HG03432 (cell line): ENCODE results near the gene TMEM18.

Experiments used
- ATAC-seq: cut with Tn5 transposase; IDR thresholded peaks from one replicate; pipeline ENCODE4 v1.9.1; 2021; ENCODE audit warnings: mild to moderate bottlenecking, moderate library complexity; ENCODE audit not compliant: unreplicated experiment

The TMEM18 gene

DNA sequence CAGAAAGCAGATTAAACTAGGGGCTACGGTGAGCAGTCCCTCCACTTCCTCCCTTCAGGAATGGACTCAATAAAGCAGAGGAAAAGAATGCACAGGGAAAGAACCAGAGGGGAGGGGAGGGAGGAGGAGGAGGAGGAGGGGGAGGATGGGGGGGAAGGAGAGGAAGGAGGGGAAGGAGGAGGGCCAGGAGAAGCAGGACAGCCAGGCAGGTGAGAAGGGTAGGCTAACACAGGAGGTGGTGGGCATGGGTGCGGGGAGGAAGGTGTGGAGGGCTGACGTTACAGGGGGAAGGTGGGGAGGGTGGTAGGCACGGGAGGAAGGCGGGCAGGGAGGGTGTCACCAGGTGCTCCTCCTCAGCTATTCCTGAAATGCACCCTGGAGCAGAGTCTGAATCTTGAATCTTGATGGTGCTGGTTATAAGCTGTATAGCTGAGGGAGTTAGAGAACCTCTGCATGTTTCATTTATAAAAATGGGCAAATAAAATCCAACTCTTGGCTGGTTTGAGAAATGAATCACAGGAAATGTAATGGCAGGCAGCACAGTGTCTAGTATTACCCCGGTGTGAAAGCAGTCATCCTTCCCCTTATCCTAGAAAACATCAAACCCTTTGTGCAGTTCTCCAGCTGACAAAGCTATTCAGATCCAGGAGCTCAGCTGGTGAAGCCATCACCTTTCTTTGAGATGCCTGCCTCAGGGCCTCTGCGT is 3.4 kb downstream of the TMEM18 start:
- ATAC-seq, result no peak

DNA sequence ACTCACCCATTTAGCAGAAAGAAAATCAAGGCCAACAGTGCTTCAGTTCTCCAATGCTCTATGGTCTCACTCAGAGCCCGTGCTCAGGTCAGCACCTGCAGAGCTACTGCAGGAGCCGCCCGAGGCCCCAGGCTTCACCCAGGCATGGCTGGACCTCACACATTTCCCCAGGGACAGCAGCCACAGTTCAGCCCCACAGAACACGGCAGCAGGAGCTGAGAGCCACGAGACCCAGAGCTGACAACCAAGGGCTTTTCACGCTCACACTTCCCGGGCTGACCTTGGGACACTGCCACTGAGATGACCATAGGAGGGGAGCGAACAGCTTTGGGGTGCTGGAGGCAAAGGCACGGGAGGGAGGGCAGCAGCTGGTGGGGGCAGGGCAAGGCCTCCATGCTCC is 4.2 kb downstream of the TMEM18 start:
- ATAC-seq, result no peak

GRCh38 chr2:672606-672905 is 4.7 kb downstream of the TMEM18 start:
- no peak for ATAC-seq

- ATAC-seq, result no peak
These were observed 5.2 kb downstream of the TMEM18 start for GRCh38 chr2:671787-672605.

DNA sequence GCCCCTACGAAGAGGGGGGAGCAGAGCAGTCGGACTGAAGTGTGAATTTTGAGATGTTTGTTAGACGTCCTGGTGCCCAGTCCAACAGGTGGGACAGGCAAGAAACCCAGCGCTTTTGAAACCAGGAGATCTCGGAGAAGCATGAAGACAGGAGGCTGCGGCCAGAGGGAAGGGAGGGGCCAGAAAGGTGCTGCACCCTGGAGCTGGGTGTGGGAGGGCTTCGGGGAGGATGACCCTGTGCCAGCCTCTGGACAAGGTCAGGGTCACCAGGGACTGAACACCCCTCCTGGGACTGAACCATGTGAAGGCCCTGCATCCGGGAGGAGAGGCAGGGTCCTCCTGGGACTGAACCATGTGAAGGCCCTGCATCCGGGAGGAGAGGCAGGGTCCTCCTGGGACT is 6.1 kb downstream of the TMEM18 start:
- ATAC-seq, result no peak

DNA sequence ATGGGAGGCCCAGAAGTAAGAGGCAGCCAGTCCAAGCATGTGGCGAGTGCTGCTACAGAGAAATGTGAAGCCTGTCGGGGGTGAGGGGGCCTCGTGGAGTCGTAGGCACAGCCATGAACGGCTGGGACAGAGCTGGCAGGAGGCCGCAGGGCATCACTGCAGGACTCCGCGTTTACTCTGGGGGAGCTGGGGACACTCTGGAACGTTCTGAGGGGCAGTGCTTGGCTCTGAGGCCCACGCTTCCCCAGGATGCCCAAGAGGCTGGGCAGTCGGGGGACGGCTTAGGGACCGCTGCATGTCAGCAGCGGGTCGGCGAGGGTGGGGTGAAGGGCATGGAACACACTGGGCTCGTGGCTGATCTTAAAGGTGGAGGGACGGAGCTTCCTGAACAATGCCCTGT is 6.6 kb downstream of the TMEM18 start:
- no peak for ATAC-seq

DNA sequence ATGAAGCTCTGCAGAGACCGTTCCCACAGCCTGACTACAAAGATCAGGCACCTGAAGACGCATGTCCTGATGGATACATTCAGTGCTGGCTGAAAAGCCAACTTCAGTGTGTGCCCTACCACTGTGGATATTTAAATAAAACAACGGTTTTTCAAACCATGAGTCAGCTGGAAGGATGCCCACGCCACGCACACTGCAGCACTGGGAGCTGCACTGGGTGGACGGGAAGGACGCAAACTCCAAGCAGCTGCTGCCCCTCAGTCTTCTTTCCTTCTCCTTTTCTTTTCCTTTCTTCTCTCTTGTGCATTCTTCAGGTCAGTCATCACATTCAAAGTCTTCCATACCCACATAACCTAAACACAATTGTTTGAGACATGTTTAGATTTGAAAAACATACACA is 7.9 kb downstream of the TMEM18 start:
- ATAC-seq, result no peak

GRCh38 chr2:668000-668398 is 9.2 kb downstream of the TMEM18 start:
- ATAC-seq, result no peak

GRCh38 chr2:667332-667999 is 9.7 kb downstream of the TMEM18 start:
- ATAC-seq, result no peak

- no peak for ATAC-seq
These were observed 10.8 kb downstream of the TMEM18 start for GRCh38 chr2:666441-666840.

GRCh38 chr2:665340-666073 is 11.7 kb downstream of the TMEM18 start:
- no peak for ATAC-seq

GRCh38 chr2:664063-664462 is 13.1 kb downstream of the TMEM18 start:
- ATAC-seq, result no peak

DNA sequence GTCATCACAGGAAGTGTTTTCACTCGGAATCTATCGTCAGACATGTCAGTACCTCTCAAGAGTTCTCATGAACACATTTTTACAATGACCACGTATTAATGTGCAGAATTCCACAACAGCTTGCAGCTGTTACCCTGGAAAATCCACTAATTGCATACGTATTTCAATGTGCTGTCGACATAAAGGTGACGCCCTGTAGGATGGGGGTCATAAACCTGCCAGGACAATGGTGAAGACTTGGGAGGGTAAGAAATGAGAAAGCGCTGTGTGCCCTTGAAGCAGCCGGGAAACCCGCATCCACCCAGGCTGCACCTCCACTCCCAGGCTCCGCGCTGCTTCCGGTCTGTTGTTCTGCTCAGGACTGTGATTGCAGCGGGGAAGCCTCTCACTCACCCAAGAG is 14.0 kb downstream of the TMEM18 start:
- no peak for ATAC-seq

- ATAC-seq, result no peak
These were observed 15.9 kb downstream of the TMEM18 start for GRCh38 chr2:661360-661635.

- no peak for ATAC-seq
These were observed 16.4 kb downstream of the TMEM18 start for GRCh38 chr2:660586-661359.

DNA sequence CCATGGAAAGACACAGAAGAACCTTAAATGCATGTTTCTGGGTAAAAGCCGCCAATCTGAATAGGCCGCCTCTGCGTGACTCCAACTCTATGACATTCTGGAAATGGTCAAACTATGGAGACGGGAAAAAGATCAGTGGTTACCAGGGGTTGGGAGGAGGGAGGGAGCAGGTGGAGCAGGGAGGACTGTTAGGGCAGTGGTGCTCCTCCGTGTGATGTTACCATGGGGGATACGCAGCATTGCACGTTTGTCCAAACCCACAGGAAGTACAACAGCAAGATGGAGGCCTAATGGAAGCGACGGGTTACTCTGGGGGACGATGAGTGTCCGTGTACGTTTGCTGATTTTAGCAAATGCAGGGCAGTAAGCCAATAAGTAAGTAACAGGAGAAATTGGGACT is 17.2 kb downstream of the TMEM18 start:
- ATAC-seq, result no peak

GRCh38 chr2:658426-658825 is 18.8 kb downstream of the TMEM18 start:
- ATAC-seq, result no peak

DNA sequence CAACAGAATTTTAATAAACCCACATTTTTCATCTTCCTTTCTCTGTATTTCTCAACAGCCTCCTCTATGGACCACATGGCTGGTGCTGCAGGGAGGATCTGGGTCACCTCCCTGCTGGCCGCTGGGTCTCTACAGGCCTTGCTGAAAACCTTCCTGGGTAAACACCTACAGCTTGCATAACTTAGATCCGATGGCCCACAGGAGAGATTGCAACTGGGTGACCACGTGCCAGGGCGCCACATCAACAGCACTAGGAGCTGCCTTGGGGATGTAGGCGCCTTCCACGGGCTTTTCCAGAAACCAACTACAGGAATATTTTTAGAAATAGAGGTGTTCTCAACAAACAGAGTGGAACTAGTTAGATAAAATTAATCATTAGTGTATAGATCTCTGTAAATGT is 19.4 kb downstream of the TMEM18 start:
- no peak for ATAC-seq

- ATAC-seq, result no peak
These were observed 20.5 kb downstream of the TMEM18 start for GRCh38 chr2:656676-657075.

DNA sequence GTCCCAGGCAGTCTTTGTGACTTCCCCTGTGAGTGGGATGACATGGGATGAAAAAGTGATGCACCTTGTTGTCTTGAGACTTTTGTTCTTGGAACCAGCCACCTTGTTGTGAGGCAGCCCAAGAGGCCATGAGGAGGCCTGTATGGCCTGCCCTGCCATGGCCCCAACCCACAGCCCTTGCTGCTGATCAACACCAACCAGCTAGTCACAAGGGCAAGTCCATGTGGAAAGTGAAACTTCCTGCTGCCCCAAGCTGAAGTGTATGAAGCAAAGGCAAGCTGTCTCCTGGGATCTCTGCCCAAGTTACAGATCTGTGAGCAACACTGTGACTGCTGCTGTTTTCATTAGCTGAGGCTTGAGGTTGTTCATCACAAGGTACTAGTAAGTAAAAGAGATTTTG is 21.6 kb downstream of the TMEM18 start:
- ATAC-seq, result no peak

GRCh38 chr2:654896-655295 is 22.3 kb downstream of the TMEM18 start:
- no peak for ATAC-seq
